Ishikawa (cell line): Measurements from ENCODE around the gene RNASEH2C.

Source experiments
- CEBPB ChIP-seq: IDR thresholded peaks from 2 replicates; pipeline ENCODE4 v1.6.1; 2012
- CREB1 ChIP-seq: IDR thresholded peaks from 2 replicates; pipeline ENCODE4 v1.6.1; 2012; ENCODE audit warnings: low read depth
- EGR1 ChIP-seq: IDR thresholded peaks from 2 replicates; pipeline ENCODE4 v1.6.1; 2012
- EP300 ChIP-seq: IDR thresholded peaks from 2 replicates; pipeline ENCODE4 v1.6.1; 2012; ENCODE audit warnings: borderline replicate concordance
- FOXM1 ChIP-seq: IDR thresholded peaks from 2 replicates; pipeline ENCODE4 v1.6.1; 2012; ENCODE audit warnings: low read depth, borderline replicate concordance
- NFIC ChIP-seq: IDR thresholded peaks from 2 replicates; pipeline ENCODE4 v1.6.1; 2012
- RAD21 ChIP-seq: IDR thresholded peaks from 2 replicates; pipeline ENCODE4 v1.6.1; 2012; ENCODE audit warnings: low read depth
- TAF1 ChIP-seq: IDR thresholded peaks from 2 replicates; pipeline ENCODE4 v1.6.1; 2012; ENCODE audit warnings: low read depth, mild to moderate bottlenecking
- TCF12 ChIP-seq: IDR thresholded peaks from 2 replicates; pipeline ENCODE4 v1.6.1; 2012; ENCODE audit warnings: low read depth
- TEAD4 ChIP-seq: IDR thresholded peaks from 2 replicates; pipeline ENCODE4 v1.6.1; 2012
- YY1 ChIP-seq: IDR thresholded peaks from 2 replicates; pipeline ENCODE4 v1.6.1; 2012; ENCODE audit warnings: low read depth
- ZBTB7A ChIP-seq: IDR thresholded peaks from 2 replicates; pipeline ENCODE4 v1.6.1; 2012; ENCODE audit warnings: low read depth
- TF ChIP-seq, protein P1 (sequence below): IDR thresholded peaks from 2 replicates; pipeline ENCODE4 v1.6.1; 2012
- TF ChIP-seq, protein P2 (sequence below): IDR thresholded peaks from 2 replicates; pipeline ENCODE4 v1.6.1; 2012
- TF ChIP-seq, protein P3 (sequence below): IDR thresholded peaks from 2 replicates; pipeline ENCODE4 v1.6.1; 2012; ENCODE audit warnings: low read depth, mild to moderate bottlenecking

The RNASEH2C gene

GRCh38 chr11:65727865-65728264 is 7.3 kb upstream of the RNASEH2C start:
- TF ChIP-seq, protein P1, sequence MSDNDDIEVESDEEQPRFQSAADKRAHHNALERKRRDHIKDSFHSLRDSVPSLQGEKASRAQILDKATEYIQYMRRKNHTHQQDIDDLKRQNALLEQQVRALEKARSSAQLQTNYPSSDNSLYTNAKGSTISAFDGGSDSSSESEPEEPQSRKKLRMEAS: no peak
- no peak for TF ChIP-seq EGR1
- no peak for TF ChIP-seq RAD21
- no peak for TF ChIP-seq TEAD4
- no peak for TF ChIP-seq ZBTB7A
- no peak for TF ChIP-seq YY1
- TF ChIP-seq EP300: no peak
- TF ChIP-seq, protein P2, sequence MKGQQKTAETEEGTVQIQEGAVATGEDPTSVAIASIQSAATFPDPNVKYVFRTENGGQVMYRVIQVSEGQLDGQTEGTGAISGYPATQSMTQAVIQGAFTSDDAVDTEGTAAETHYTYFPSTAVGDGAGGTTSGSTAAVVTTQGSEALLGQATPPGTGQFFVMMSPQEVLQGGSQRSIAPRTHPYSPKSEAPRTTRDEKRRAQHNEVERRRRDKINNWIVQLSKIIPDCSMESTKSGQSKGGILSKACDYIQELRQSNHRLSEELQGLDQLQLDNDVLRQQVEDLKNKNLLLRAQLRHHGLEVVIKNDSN: no peak
- TF ChIP-seq TAF1: no peak
- TF ChIP-seq TCF12: no peak
- TF ChIP-seq NFIC: no peak
- no peak for TF ChIP-seq CEBPB
- no peak for TF ChIP-seq FOXM1
- TF ChIP-seq CREB1: no peak
- TF ChIP-seq, protein P3, sequence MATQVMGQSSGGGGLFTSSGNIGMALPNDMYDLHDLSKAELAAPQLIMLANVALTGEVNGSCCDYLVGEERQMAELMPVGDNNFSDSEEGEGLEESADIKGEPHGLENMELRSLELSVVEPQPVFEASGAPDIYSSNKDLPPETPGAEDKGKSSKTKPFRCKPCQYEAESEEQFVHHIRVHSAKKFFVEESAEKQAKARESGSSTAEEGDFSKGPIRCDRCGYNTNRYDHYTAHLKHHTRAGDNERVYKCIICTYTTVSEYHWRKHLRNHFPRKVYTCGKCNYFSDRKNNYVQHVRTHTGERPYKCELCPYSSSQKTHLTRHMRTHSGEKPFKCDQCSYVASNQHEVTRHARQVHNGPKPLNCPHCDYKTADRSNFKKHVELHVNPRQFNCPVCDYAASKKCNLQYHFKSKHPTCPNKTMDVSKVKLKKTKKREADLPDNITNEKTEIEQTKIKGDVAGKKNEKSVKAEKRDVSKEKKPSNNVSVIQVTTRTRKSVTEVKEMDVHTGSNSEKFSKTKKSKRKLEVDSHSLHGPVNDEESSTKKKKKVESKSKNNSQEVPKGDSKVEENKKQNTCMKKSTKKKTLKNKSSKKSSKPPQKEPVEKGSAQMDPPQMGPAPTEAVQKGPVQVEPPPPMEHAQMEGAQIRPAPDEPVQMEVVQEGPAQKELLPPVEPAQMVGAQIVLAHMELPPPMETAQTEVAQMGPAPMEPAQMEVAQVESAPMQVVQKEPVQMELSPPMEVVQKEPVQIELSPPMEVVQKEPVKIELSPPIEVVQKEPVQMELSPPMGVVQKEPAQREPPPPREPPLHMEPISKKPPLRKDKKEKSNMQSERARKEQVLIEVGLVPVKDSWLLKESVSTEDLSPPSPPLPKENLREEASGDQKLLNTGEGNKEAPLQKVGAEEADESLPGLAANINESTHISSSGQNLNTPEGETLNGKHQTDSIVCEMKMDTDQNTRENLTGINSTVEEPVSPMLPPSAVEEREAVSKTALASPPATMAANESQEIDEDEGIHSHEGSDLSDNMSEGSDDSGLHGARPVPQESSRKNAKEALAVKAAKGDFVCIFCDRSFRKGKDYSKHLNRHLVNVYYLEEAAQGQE: no peak

DNA sequence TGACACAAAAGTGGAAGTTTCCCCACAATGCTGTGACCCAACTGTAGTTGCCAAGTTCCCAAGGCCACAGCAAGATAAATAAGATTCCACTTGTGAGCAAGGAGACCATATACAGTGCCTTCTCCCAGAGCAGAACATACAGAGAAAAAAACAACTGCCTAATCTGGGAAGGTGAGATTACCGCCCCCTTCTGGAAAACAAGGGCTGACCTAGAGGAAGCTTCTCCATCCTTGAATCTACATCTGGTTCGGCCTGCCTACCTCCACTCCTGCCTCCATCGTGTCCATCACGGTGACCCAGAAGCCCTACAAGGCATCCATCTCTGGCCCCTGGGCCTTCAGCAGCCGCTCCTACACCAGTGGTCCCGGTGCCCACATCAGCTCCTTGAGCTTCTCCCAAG is 6.1 kb upstream of the RNASEH2C start:
- TF ChIP-seq, protein P2: no peak
- TF ChIP-seq YY1: no peak
- no peak for TF ChIP-seq ZBTB7A
- no peak for TF ChIP-seq NFIC
- TF ChIP-seq TEAD4: no peak
- no peak for TF ChIP-seq TAF1
- TF ChIP-seq CREB1: no peak
- TF ChIP-seq TCF12: no peak
- TF ChIP-seq, protein P3: no peak
- TF ChIP-seq EGR1: no peak
- TF ChIP-seq RAD21: no peak
- no peak for TF ChIP-seq CEBPB

- no peak for TF ChIP-seq FOXM1
- no peak for TF ChIP-seq TEAD4
- TF ChIP-seq YY1: no peak
- TF ChIP-seq CREB1: no peak
- no peak for TF ChIP-seq EGR1
- TF ChIP-seq, protein P2: no peak
- TF ChIP-seq NFIC: no peak
- no peak for TF ChIP-seq CEBPB
Measured at GRCh38 chr11:65722261-65722660, 1.7 kb upstream of the RNASEH2C start.

GRCh38 chr11:65719871-65720210 is 757 bp downstream of the RNASEH2C start:
- TF ChIP-seq TEAD4 (no peak), FOXM1 (no peak), TCF12 (no peak), CEBPB (no peak), RAD21 (no peak), YY1 (no peak), NFIC (no peak), EGR1 (no peak), EP300 (no peak), ZBTB7A (no peak), TAF1 (no peak), CREB1 (no peak)
- TF ChIP-seq, protein P2: no peak
- TF ChIP-seq, protein P3: no peak
- TF ChIP-seq, protein P1: no peak
